Keratinocyte (primary cell): ENCODE results near the gene STPG4.

Source experiments
- CTCF ChIP-seq, 3 experiments: IDR thresholded peaks in 1 of 3; conservative IDR thresholded peaks in 1 of 3; optimal IDR thresholded peaks in 1 of 3; 2 replicates in 2 of 3; 3 replicates in 1 of 3; pipeline versions ENCODE3 to v1.5.1; 2011; ENCODE audit warnings: low read length in 3 of 3, mild to moderate bottlenecking in 3 of 3, moderate library complexity in 2 of 3, control low read depth in 1 of 3, inconsistent platforms in 1 of 3; ENCODE audit not compliant: insufficient read depth in 2 of 3; ENCODE audit errors: extremely low read depth in 1 of 3
- EZH2 ChIP-seq: IDR thresholded peaks from one replicate; pipeline ENCODE4 v1.6.1; 2012; ENCODE audit warnings: inconsistent platforms, mild to moderate bottlenecking, low read length, moderate library complexity

GRCh38 chr2:47077442-47078117 is 77.5 kb downstream of the STPG4 start:
- TF ChIP-seq CTCF (optimal IDR thresholded peaks at IDR 0.05 in 1 of 3, IDR thresholded peaks at IDR 0.05 in 1 of 3, conservative IDR thresholded peaks at IDR 0.05 in 1 of 3; ENCODE audit: extremely low read depth in 1 of 3, insufficient read depth in 2 of 3, low read length in 3 of 3): no peak
- no peak for TF ChIP-seq EZH2
